ENCODE measurements around the gene TRAP1. TPM values are rescaled to one million over a fixed set of nuclear protein-coding genes. Genes with fewer than 3 reads are reported as not detected.
"Not testable (repeated sequence)": the region's sequence is repeated elsewhere in the genome, so short reads cannot be mapped to it uniquely, and the experiment has no call there.

TRAP1 gene
- total and polyA plus RNA-seq, 11 donors = 65.4 to 142 (median 110) TPM

DNA sequence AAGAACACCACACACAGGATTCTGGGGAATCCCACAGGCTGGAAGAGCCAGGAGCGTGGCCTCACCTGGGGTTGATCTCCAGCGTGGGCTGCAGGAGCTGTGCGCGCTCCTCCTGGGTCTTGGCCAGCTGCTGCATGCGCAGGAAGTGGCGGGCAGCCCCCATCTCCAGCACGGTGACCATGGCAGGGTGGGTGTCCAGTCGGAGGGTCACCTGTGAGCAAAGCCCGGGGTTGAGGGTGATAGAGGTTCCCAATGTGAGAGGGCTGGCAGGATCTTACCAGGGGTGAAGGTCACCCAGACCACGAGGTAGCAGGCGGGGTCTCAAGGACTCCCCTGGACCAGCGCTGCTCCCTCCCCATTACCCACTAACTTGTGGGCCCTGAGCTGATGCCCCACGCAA is 55.4 kb downstream of the TRAP1 start:
- ATAC-seq (peak in 1 of 4 donors; percentile 10), DNase-seq (peak in 2 of 5 donors; percentile 25 to 51)
- H3K36me3 ChIP-seq = peaks cover 0 to 96% (median 88%) of the 10 kb centered on the region in 9 donors
- WGBS, 4 donors = 90 to 96% (median 93%) methylated on average over 6 to 13 of the region's 13 CpGs
- no peak overlapping the region for H3K4me3 ChIP-seq
- intact Hi-C loops (cut with DNase I) = no loop called here
- TF ChIP-seq, protein P1, sequence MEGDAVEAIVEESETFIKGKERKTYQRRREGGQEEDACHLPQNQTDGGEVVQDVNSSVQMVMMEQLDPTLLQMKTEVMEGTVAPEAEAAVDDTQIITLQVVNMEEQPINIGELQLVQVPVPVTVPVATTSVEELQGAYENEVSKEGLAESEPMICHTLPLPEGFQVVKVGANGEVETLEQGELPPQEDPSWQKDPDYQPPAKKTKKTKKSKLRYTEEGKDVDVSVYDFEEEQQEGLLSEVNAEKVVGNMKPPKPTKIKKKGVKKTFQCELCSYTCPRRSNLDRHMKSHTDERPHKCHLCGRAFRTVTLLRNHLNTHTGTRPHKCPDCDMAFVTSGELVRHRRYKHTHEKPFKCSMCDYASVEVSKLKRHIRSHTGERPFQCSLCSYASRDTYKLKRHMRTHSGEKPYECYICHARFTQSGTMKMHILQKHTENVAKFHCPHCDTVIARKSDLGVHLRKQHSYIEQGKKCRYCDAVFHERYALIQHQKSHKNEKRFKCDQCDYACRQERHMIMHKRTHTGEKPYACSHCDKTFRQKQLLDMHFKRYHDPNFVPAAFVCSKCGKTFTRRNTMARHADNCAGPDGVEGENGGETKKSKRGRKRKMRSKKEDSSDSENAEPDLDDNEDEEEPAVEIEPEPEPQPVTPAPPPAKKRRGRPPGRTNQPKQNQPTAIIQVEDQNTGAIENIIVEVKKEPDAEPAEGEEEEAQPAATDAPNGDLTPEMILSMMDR (IDR thresholded peaks at IDR 0.05) = no peak
- TF ChIP-seq POLR2A (IDR thresholded peaks at IDR 0.05) = no peak
- H3K27me3 ChIP-seq = no peaks in the 10 kb centered on the region
- H3K27ac ChIP-seq = no peak overlapping the region
- H3K9me3 ChIP-seq = no peaks in the 10 kb centered on the region
- no peaks in the 10 kb centered on the region for H3K4me1 ChIP-seq

DNA sequence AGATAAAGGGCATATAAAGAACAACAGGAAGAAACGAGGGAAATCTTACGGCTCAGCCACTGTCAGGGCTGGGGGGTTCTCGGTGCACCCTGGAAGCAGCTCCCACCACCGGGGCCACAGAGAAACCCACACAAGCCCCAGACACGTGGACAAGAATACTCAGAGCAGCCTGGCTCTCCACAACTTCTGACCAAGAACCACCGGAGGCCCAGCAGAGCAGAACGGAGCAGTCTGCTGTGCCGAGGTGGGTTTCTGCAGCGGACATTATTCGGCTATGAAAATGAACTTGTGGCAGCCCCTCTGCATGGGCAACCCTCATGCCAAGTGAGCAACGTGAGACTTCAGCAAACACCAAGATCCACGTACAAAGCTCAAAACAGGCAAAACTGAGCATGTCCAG is 56.0 kb downstream of the TRAP1 start:
- Histone ChIP-seq H3K9me3 (no peaks in the 10 kb centered on the region), H3K36me3 (peaks cover 0 to 98% (median 93%) of the 10 kb centered on the region in 9 donors), H3K27me3 (no peaks in the 10 kb centered on the region), H3K4me1 (no peaks in the 10 kb centered on the region), H3K27ac (no peak overlapping the region), H3K4me3 (no peak overlapping the region)
- DNase-seq = peak in 1 of 5 donors; percentile 21
- intact Hi-C loops (cut with DNase I) = no loop called here
- TF ChIP-seq, protein P1 (IDR thresholded peaks at IDR 0.05) = no peak
- no peak for TF ChIP-seq POLR2A (IDR thresholded peaks at IDR 0.05)
- no peak for ATAC-seq
- 88 to 94% (median 89%) methylated on average over 11 to 12 of the region's 12 CpGs for WGBS, 4 donors

DNA sequence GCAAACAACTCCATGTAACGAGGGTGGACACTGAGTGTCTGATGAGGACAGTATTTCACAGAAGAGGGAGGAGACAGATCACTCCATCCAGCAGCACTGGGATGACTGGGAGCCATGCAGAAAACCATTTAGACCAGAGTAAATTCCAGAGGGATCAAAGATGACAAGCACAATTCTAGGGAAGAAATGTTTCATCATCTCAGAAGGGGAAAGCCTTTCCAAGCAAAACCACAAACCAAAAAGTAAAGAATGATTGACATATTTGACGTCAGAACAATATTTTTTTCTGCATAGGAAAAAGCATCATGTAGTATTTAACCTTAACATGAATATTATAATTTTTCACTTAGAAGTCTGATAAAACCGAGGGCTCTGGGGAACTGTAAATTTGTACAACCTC is 58.1 kb downstream of the TRAP1 start:
- Histone ChIP-seq H3K36me3 (peaks cover 0 to 95% (median 76%) of the 10 kb centered on the region in 9 donors), H3K9me3 (no peaks in the 10 kb centered on the region), H3K27ac (no peak overlapping the region), H3K27me3 (no peaks in the 10 kb centered on the region), H3K4me1 (peaks cover 0 to 18% (median 6%) of the 10 kb centered on the region in 12 donors), H3K4me3 (no peak overlapping the region)
- 85 to 90% (median 89%) methylated on average over 3 of the region's 3 CpGs for WGBS, 4 donors
- DNase-seq = no peak
- no peak for ATAC-seq
- TF ChIP-seq, protein P1 (IDR thresholded peaks at IDR 0.05) = no peak
- TF ChIP-seq POLR2A (IDR thresholded peaks at IDR 0.05) = no peak
- intact Hi-C loops (cut with DNase I) = no loop called here

DNA sequence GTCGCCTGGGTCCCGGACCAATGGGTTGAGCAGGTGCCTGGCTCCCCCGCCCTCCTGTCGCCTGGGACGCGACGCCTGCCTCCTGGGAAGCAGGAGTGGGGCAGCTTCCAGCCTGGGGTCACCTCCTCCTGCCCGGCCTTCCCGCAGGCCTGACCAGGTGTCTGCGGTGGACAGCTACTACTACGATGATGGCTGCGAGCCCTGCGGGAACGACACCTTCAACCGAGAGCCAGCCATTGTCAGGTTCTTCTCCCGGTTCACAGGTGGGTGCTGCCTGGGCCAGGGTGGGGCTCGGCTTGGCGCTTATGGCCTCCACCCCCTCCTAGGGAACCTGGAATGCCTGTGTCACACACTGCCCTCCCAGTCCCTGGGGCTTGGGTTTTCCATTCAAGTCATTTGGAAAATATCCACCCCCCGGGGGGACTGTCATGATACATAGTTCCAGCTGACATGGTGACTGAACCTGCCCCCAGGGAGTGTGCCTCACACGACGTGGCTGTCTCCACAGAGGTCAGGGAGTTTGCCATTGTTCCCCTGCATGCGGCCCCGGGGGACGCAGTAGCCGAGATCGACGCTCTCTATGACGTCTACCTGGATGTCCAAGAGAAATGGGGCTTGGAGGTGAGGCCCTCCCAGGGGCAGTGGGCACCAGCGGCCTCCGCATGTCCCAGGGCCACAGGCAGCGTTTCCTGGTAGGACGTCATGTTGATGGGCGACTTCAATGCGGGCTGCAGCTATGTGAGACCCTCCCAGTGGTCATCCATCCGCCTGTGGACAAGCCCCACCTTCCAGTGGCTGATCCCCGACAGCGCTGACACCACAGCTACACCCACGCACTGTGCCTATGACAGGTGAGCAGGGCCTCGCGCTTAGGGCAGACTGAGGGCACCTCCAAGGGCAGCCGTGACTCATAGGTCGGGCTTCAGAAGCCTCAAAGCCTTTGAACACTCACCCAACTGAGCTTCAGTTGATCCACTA is 60.5 kb downstream of the TRAP1 start:
- H3K9me3 ChIP-seq = no peaks in the 10 kb centered on the region
- TF ChIP-seq, protein P1 (IDR thresholded peaks at IDR 0.05) = no peak
- TF ChIP-seq POLR2A (IDR thresholded peaks at IDR 0.05) = no peak
- intact Hi-C loops (cut with DNase I) = no loop called here
- WGBS, 4 donors = 86 to 92% (median 90%) methylated on average over 20 to 42 of the region's 42 CpGs
- peaks cover 0 to 74% (median 56%) of the 10 kb centered on the region in 9 donors for H3K36me3 ChIP-seq
- H3K27me3 ChIP-seq = no peaks in the 10 kb centered on the region
- no peak overlapping the region for H3K27ac ChIP-seq
- H3K4me3 ChIP-seq = no peak overlapping the region
- no peak for ATAC-seq
- peak in 2 of 5 donors; percentile 27 to 33 for DNase-seq
- peaks cover 0 to 19% (median 6%) of the 10 kb centered on the region in 12 donors for H3K4me1 ChIP-seq

DNA sequence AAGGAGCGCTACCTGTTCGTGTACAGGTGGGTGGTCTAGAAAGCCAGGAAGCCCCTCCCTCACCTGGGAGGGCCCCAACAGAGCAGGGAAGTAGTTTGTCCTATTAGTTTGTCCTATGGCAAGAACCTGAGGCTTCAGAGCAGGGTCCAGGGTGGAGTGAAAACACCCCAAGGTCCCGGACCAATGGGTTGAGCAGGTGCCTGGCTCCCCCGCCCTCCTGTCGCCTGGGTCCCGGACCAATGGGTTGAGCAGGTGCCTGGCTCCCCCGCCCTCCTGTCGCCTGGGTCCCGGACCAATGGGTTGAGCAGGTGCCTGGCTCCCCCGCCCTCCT is 61.2 kb downstream of the TRAP1 start:
- ATAC-seq; H3K27ac ChIP-seq; H3K27me3 ChIP-seq; H3K4me3 ChIP-seq; H3K9me3 ChIP-seq; intact Hi-C loops (cut with DNase I): not testable (repeated sequence)
- 87 to 97% (median 93%) methylated on average over 2 to 7 of the region's 10 CpGs for WGBS, 4 donors
- peak in 1 of 5 donors; percentile 5 for DNase-seq
- H3K4me1 ChIP-seq = peaks cover 0 to 19% (median 6%) of the 10 kb centered on the region in 12 donors
- peaks cover 0 to 74% (median 55%) of the 10 kb centered on the region in 9 donors for H3K36me3 ChIP-seq
